ENCODE data around the gene LIX1L.
"Not testable (repeated sequence)": the region's sequence is repeated elsewhere in the genome, so short reads cannot be mapped to it uniquely, and the experiment has no call there.

Gene LIX1L

GRCh38 chr1:145962157-145963102, 4.6 kb upstream of the LIX1L start:
- no peak for DNase-seq

GRCh38 chr1:145961425-145962156, 3.8 kb upstream of the LIX1L start:
- no peak for DNase-seq

GRCh38 chr1:145961109-145961424, 3.2 kb upstream of the LIX1L start:
- DNase-seq: no peak

- no peak for DNase-seq
These were observed 2.8 kb upstream of the LIX1L start for GRCh38 chr1:145960468-145961108.

GRCh38 chr1:145959957-145960467, 2.2 kb upstream of the LIX1L start:
- DNase-seq: no peak

- no peak for DNase-seq
These were observed 1.5 kb upstream of the LIX1L start for GRCh38 chr1:145959333-145959732.

- no peak for DNase-seq
These were observed 917 bp upstream of the LIX1L start for GRCh38 chr1:145958734-145959133.

GRCh38 chr1:145956781-145957442, 905 bp downstream of the LIX1L start:
- no peak for DNase-seq

- no peak for DNase-seq
These were observed 1.5 kb downstream of the LIX1L start for GRCh38 chr1:145956361-145956760.

GRCh38 chr1:145955436-145955835, 2.4 kb downstream of the LIX1L start:
- no peak for DNase-seq

- no peak for DNase-seq
These were observed 4.0 kb downstream of the LIX1L start for GRCh38 chr1:145953861-145954260.

- no peak for DNase-seq
These were observed 4.9 kb downstream of the LIX1L start for GRCh38 chr1:145952903-145953302.

- DNase-seq: no peak
These were observed 6.3 kb downstream of the LIX1L start for GRCh38 chr1:145951526-145951925.

GRCh38 chr1:145949219-145949618, 8.6 kb downstream of the LIX1L start:
- DNase-seq: no peak

- DNase-seq: no peak
These were observed 10.3 kb downstream of the LIX1L start for GRCh38 chr1:145947551-145947950.

GRCh38 chr1:145946477-145946986, 11.3 kb downstream of the LIX1L start:
- DNase-seq: no peak

- DNase-seq: no peak
These were observed 13.3 kb downstream of the LIX1L start for GRCh38 chr1:145944532-145944931.

- no peak for DNase-seq
These were observed 14.9 kb downstream of the LIX1L start for GRCh38 chr1:145942871-145943270.

- no peak for DNase-seq
These were observed 15.4 kb downstream of the LIX1L start for GRCh38 chr1:145942405-145942804.

- no peak for DNase-seq
These were observed 20.4 kb downstream of the LIX1L start for GRCh38 chr1:145937436-145937835.

- DNase-seq: no peak
These were observed 21.6 kb downstream of the LIX1L start for GRCh38 chr1:145936247-145936646.

- DNase-seq: no peak
These were observed 22.1 kb downstream of the LIX1L start for GRCh38 chr1:145935708-145936107.

GRCh38 chr1:145932522-145933009, 25.3 kb downstream of the LIX1L start:
- DNase-seq: not testable (repeated sequence)
